ENCODE data around the gene LAMTOR5. TPM values are rescaled to one million over a fixed set of nuclear protein-coding genes. Genes with fewer than 3 reads are reported as not detected.

Gene LAMTOR5
- total and polyA plus RNA-seq, 10 of the 15 experiments (the other 5 are each of a cell fraction or from before 2014, with no cell fraction given) = 64.1 to 613 (median 315) TPM

DNA sequence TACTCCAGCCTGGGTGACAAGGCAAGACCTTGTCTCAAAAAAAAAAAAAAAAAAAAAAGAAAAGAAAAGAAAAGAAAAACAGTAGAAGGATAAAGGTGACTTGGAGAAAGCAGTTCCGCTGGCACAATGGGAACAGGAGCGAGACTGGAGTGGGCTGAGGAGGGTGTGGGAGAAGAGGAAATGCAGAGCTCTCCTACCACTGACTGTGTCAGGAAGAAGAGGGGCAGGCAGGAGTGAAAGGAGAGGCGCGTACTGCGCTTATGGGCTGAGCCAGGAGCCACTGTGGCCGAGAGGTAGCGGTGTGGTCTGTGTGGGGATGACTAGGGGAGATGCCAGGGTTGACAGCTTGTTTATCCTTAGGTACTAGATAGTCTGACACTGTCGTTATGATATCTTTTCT is 37.1 kb upstream of the LAMTOR5 start:
- SMC1A ChIA-PET (ENCODE audit: uncharacterized antibody, unreplicated experiment) = no interaction called here
- no peak for ATAC-seq
- no peak overlapping the region for H3K27ac ChIP-seq (ENCODE audit: control insufficient read depth, insufficient read depth)

More for the DNA sequence above, 37.1 kb upstream of the LAMTOR5 start:
- ChIA-PET CTCF (interaction anchor here (1.2 to 1.9 kb wide), 2 partner anchors 32 to 237 kb away, joined by 3 to 5 read pairs; no protein-coding TSS in a partner anchor), RAD21 (ENCODE audit: unreplicated experiment) (no interaction called here), POLR2A (no interaction called here)
- Histone ChIP-seq H3K9ac (ENCODE audit: control insufficient read depth, insufficient read depth, low read length) (no peak overlapping the region), H3K4me2 (ENCODE audit: control insufficient read depth, insufficient read depth) (no peak overlapping the region), H3K27me3 (replicated peaks in 1 of 2; ENCODE audit: control insufficient read depth in 2 of 2, insufficient read depth in 2 of 2, low read length in 1 of 2) (no peaks in the 10 kb centered on the region; a peak in 1 of 4 replicates), H3K4me1 (ENCODE audit: control insufficient read depth, insufficient read depth, low read length) (no peaks in the 10 kb centered on the region), H3K9me3 (replicated peaks; ENCODE audit: control insufficient read depth, insufficient read depth, low read length) (no peaks in the 10 kb centered on the region), H3K36me3 (ENCODE audit: control insufficient read depth in 2 of 2, insufficient read depth in 2 of 2, low read length in 1 of 2) (no peaks in the 10 kb centered on the region), H3K4me3 (no peak overlapping the region), H2AFZ (ENCODE audit: control insufficient read depth, low read depth, low read length) (no peak overlapping the region), H4K20me1 (ENCODE audit: control insufficient read depth, insufficient read depth) (no peaks in the 10 kb centered on the region), H3K79me2 (ENCODE audit: control insufficient read depth, insufficient read depth, low read length) (no peaks in the 10 kb centered on the region)
- intact Hi-C loops (cut with micrococcal nuclease; ENCODE audit: unreplicated experiment) (no loop called here), in situ Hi-C loops (cut with MboI) (no loop called here)
- no peak for TF ChIP-seq ASH2L (IDR thresholded peaks at IDR 0.05; ENCODE audit: borderline replicate concordance, low read depth)
- TF ChIP-seq, protein P1, sequence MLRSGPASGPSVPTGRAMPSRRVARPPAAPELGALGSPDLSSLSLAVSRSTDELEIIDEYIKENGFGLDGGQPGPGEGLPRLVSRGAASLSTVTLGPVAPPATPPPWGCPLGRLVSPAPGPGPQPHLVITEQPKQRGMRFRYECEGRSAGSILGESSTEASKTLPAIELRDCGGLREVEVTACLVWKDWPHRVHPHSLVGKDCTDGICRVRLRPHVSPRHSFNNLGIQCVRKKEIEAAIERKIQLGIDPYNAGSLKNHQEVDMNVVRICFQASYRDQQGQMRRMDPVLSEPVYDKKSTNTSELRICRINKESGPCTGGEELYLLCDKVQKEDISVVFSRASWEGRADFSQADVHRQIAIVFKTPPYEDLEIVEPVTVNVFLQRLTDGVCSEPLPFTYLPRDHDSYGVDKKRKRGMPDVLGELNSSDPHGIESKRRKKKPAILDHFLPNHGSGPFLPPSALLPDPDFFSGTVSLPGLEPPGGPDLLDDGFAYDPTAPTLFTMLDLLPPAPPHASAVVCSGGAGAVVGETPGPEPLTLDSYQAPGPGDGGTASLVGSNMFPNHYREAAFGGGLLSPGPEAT (IDR thresholded peaks at IDR 0.05; ENCODE audit: low read depth) = no peak
- TF ChIP-seq, protein P2, sequence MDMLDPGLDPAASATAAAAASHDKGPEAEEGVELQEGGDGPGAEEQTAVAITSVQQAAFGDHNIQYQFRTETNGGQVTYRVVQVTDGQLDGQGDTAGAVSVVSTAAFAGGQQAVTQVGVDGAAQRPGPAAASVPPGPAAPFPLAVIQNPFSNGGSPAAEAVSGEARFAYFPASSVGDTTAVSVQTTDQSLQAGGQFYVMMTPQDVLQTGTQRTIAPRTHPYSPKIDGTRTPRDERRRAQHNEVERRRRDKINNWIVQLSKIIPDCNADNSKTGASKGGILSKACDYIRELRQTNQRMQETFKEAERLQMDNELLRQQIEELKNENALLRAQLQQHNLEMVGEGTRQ (IDR thresholded peaks at IDR 0.05; ENCODE audit: borderline replicate concordance, low read depth, low read length) = no peak
- no peak for TF ChIP-seq HDGF (IDR thresholded peaks at IDR 0.05)
- TF ChIP-seq SUZ12 (IDR thresholded peaks at IDR 0.05; ENCODE audit: unreplicated experiment) = no peak
- no peak for TF ChIP-seq MEF2B (IDR thresholded peaks at IDR 0.05; ENCODE audit: partially characterized antibody, poor library complexity, severe bottlenecking)
- TF ChIP-seq RB1 (IDR thresholded peaks at IDR 0.05; ENCODE audit: borderline replicate concordance) = no peak
- TF ChIP-seq ZNF687 (IDR thresholded peaks at IDR 0.05) = no peak
- TF ChIP-seq NR2C1 (IDR thresholded peaks at IDR 0.05) = no peak
- no peak for TF ChIP-seq ZBED1 (IDR thresholded peaks at IDR 0.05; ENCODE audit: borderline replicate concordance)
- TF ChIP-seq CTCF (IDR thresholded peaks at IDR 0.05 in 2 of 3, conservative IDR thresholded peaks at IDR 0.05 in 1 of 3; ENCODE audit: control insufficient read depth in 2 of 3, extremely low read depth in 1 of 3, insufficient read depth in 1 of 3, low read depth in 3 of 3, low read length in 3 of 3) = no peak
- no peak for TF ChIP-seq NFXL1 (IDR thresholded peaks at IDR 0.05; ENCODE audit: borderline replicate concordance)
- TF ChIP-seq SMAD5 (IDR thresholded peaks at IDR 0.05; ENCODE audit: low read depth) = no peak
- no peak for TF ChIP-seq SREBF1 (IDR thresholded peaks at IDR 0.05; ENCODE audit: low read length)
- no peak for TF ChIP-seq RCOR1 (conservative IDR thresholded peaks at IDR 0.05; ENCODE audit: low read depth, low read length)
- FAIRE-seq = no peak
- no TSS peak for BruUV-seq (replicated peaks)
- 50% methylated on average over 8 of the region's 8 CpGs for WGBS (ENCODE audit: insufficient coverage, insufficient replicate concordance, low lambda C conversion rate, missing lambda C conversion rate)
- no peak for DNase-seq (ENCODE audit: low read depth, low spot score)
